Cerebellar nuclear complex (tissue), 1 donor: Measurements from ENCODE around the gene MKNK1.

Experiments
- DNase-seq, 2 experiments: peaks; one replicate each; lab custom pipeline; 2025; lab: John Stamatoyannopoulos, UW

MKNK1 gene

DNA sequence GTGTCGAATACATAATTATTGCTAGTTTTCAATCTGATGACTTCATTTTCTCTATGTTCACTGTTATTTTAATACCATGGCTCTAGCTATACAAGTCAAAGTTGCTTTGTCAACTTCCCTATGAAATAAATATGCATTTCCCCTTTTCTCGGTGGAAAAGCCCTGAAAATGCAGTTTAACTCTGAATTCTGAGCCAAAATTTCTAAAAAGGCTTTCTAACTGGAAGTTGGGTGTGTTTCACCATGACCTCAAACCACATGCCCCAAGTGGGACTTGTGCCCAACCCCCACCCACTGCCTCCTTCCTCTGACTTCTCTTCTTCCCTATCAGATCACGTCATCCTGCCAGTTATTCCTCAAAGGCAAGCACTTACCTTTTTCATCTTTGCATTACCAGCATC lies 8.9 kb downstream of the MKNK1 start:
- no peak for DNase-seq

DNA sequence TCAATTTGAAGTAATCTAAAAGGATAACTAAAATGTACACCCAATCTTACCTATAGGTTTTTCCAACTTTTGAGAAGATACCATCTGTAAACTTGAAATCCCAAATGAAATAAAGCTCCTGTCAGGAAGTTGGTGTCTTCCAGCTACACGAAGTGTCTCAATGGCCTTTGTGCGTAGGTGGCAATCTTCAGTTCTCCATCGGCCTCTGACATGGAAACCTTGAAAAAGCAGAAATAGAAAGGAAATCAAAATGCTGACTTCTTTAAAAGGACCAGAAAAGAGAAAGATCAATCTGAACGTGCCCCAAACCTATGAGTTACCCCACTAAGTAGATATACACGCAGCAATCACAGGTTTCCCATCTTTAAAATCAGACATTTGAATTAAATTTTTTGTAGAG lies 10.0 kb downstream of the MKNK1 start:
- DNase-seq = no peak

DNA sequence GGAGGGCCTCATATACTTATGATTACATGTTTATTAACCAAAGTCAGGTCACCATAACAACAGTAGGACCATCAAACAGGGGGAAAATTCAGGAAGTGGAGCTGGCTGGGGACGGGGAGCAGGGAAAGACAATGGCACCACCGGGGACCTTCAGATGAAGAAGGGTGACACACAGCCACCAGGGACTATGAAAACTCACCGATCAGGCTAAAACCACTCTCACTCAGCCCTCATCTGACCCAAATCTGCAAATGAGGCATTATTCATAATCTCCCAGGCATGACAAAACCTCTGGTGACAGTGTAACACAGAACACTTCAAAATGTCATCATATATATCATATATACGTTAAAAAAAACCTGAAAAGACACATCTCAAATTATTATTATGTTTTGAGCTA lies 11.2 kb downstream of the MKNK1 start:
- DNase-seq = no peak

DNA sequence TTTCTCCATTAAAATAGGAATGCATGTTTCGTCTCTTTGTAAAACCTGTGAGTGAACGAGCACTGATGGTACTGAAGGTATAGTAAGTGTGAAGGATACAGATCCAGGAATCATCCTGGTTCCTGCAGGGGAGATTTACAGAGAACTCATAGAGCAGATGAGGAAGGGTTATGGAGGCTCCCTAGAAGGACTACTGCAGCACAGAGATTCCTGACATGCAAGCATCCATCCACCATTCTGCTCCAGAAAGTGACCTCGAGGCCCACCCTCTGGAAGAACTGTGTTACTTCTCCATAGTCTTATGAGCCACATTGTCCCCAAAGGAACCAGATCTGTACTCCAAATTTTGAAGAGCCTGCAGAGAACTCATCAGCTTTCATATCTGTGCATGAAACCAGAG lies 14.5 kb downstream of the MKNK1 start:
- no peak for DNase-seq

DNA sequence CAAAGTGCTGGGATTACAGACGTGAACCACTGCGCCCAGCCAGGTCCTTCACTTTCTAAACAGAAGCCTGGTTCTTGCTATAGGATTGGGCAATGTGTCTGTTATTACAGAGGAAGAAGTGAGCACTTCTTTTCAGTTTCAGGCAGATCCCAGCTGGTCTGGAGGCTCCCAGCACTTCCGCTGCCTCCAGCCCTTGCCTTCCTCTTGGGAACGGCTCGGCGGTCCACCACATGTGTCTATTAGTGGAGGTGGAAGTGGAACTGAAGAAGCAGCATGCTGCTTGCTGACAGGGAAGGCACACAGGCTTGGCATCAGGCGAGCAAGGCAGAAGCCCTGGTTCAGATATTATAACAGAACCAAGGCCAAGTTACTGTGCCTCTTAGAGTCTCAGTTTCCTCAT lies 17.0 kb downstream of the MKNK1 start:
- DNase-seq = no peak

DNA sequence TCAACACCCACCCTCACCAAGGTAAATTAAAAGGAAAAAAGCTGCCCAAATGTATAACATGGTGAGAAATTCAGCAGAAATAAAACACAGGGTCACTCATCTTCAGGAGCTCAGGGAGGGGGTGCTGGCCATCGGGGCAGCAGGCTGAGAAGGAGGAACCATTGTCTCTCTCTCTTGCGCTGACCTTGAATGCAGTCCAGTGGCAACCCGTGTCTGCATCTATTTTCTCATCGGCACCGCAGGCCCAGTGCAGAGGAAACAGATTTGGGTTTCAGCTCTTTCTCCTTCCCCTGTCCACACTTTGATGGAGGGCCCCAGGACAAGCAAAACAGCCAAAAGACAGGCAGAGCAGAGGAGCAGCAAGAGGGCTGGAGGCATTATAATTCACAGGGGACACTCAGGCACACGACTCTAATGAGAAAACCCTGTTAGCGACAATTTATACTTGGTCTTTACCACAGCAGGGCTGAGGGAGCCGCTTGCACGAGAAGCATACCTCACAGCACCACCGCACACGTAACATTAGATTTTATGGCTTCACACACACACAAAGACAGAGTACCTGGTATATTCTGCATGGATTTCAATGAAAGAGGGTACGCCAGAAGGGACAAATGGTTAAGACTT lies 18.6 kb downstream of the MKNK1 start:
- no peak for DNase-seq

DNA sequence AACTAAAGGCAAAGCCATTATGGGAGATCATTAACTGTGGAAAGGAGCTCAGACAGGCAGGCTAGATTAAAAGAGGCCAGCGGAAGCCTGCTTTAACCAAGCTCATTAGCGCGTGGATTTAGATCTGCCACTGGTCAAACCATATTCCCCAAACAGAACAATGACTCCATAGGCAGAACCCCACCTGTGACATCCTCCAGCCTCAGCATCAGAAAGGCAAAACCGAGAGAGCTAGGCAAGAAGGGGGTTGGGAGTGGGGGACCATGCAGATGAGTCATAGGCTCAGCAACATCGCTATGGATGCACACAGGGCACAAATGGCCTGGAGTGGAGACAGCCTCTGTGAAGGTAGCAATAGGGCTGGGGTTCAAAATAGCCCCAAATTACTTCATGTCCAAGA lies 20.6 kb downstream of the MKNK1 start:
- no peak for DNase-seq

DNA sequence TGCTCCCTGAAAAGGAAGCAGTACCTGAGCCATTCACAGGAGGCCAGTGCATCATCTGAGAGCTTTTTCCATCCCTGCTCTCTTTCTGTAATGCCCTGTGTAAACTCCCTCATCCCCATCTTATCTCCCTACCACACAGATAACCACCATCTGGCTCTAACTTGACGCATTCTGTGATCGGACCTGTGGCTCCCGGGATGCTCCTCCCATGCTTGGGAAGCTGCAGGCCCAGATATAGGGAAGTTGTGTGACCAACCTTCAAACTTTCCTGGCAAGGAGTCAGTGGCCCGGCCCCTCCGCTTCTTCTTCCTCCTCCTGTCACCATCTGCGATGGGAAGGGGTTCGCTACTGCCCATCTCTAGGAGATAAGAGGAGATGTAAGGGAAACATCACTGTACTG lies 21.1 kb downstream of the MKNK1 start:
- DNase-seq = no peak

DNA sequence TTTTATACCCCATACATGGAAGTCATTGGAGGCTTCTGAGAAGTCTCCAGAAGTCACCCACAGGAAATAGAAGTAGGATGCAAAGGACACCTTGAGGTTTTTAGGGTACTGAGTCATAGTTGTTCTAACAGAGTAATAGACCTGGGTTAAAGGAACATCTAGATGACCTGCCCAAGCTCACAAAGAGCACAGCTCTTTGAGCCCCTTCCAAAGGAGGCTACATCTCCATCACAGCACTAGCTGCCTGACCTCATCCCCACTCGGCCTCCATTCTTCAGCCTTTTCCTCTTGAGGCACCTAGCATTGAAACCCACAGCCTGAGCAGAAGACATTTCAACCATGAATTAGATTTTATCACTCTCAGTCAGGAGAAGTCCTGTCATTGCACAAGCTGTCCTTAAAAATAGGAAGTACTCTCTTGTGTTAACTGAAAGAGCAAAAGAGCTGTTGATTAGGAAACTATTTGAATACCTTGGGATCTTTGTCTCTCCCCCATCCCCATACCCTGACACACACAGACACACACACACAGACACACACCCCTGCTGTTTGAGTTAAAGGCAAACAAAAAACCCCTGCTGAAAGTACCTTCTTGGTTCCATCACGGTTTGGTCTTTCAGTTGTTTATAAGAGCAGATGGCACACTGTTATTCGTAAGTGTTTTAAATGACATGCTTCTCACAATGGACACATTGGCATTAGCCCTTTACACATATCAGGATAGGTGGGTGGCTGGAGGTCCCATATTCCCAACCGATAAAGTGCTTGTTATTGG lies 22.2 kb downstream of the MKNK1 start:
- DNase-seq = no peak

DNA sequence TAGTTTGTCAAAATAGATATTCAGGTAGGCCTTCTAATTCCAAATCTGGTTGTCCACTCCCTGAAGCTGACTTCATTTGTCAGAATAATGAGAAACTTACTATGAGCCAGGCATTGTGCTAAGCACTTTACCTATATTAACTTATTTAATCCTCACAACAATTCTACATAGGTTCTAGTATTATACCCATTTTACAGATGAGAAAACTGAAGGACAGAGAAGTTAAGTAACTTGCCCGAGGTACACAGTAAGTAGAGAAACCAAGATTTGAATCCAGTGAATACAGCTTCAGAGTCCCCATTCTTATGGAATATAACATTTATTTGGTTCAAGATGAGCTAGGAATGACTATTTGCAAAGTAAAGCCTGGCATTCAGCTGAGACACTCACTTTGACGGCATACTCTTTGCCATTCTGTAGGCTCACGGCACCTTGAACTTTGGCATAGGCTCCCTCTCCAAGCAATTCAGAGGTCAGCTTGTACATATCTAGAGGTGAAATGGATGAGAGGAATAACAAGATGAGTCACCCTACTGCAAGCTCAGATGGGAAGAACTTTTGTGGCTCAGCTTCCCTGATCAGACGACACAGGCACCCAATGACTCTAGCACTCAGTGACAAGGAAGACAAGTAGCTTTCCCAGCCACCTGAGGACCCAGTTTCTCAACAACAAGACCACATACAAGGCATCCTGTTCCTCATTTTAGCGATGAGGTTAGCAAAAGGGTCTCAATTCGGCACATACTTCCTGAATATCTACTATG lies 23.7 kb downstream of the MKNK1 start:
- no peak for DNase-seq

DNA sequence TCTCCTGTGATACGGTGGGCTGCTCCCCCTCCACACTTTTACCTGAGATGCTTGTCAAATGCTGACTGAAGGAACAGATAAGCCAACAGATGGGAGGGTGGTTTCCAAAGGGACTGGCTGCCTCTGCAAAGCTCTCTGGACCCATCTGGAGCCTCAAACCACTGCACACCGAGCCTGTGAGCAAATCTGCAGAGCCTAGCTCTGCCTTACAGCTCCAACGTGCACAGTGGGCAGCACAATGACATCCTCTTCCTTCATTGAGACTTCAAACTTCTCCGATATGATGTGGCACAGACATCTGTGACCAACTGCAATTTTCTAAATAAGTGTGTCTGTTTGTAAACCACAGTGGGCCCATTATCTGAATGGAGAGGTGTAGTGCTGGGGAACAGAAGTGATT lies 26.4 kb downstream of the MKNK1 start:
- no peak for DNase-seq

DNA sequence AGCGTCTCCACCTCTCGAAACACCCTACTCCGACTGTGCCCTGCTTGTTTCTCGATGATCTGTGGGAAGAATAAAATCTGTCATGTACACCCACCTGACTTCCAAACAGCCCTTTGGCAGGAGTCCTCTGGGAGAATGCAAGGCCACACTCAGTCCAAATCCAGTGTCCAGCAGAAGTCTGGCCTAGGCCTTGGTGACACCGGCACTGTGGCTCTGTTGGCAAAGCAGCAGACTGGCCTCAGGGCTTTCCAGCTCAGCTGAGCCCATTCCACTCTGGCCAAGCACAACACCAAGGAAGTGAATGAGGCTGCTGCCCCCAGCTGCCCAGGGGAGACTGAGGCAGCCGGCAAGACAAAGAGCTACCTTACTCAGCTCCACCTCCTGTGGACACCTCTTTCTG lies 27.5 kb downstream of the MKNK1 start:
- DNase-seq = no peak

DNA sequence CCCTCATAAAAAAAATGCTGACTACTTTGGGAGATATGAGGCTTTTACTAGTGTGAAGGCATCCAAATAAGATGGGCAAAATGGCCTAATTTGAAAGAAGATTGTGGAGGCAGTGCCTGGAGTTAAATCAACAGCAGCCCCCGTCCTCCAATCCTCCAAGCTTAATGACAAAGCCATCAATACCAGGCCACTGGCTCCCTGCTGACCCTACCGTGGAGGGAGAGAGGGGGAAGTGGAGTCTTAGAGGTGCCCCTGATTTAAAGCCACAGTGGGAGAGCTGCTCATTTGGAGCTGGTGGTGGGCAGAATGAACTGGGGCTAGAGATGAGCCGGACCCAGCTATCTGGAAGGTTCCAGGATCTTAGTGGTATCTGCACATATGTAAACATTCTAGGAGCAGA lies 28.3 kb downstream of the MKNK1 start:
- no peak for DNase-seq

DNA sequence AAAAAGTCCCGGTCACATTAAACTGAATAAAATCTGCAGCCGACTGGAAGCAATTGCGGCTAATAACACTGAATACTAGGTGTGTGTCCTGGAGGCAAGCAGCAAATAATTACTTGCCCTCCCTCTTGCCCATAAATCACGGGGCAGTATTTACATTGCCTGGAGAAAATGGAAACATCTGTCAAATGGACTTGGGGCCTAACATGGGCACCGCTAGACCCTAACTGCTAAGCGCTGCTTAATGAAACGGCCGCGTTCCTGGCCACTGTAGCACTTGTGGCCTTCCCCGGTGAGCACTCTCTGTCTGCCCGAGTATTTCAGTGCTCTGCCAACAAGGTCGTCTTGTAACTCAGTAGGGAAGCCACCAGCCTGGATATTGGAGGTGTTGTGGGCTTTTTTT lies 28.8 kb downstream of the MKNK1 start:
- no peak for DNase-seq

DNA sequence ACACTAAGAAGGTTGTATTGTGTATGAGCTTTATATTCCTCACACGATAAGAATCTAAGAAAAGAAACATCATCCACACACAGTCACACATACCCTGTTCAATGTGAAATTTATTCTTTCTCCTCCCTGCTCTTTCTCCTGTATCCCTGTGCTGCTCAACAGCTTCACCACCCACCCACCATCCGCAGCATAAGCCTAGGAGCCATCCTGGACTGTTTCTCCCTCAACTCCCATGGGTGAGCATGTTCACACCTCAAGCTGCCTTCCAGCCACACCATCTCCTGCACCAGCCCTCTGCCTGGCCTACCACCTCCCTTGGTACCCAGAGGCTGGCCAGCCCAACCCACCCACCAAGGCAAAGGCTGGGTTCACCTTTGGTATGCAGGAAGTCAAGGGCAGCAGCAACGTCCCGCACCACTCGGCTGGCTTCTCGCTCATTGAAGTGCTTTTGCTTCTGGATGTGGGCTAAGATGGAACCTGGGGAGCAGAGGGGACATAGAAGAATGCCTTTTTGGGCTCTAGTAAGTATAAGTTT lies 32.3 kb downstream of the MKNK1 start:
- no peak for DNase-seq

DNA sequence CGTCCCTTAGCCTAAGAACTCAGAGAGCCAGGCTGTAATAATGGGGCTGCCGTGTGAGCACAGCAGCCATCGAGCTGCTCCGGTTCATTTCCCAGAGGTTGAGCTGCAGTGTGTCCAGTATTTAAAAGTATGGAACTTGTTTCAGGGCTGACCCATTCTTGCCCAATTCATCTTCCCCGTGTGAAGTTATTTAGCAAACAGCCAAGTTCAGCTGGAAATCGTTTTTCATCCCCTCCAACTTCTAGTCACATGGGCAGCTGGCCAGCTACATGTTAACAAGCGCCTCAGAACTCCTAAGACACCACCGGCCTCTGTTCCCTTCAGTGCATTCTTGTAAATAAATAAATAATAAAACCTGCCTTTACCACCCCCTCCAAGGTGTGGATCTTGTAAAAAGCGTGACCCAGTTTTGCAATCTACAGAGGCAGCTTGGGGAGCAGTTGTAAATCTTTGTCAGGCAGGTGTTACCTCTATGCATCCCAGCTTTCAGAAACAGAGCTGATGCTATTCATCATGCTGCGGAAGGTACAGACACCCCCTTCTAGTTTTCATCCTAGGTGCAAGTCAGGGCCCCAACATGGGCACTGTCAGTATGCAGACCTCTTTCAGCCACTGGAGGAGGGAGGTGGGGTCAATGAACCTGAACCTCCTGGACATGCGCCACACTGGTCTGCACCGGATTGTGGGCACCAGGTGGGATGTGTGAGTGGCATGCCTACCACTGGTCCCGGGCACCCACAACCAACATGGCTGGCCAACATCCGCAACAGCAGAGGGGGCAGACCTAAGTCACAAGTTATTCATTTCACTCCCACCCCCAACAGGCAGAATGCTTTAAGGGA lies 34.0 kb downstream of the MKNK1 start:
- no peak for DNase-seq

DNA sequence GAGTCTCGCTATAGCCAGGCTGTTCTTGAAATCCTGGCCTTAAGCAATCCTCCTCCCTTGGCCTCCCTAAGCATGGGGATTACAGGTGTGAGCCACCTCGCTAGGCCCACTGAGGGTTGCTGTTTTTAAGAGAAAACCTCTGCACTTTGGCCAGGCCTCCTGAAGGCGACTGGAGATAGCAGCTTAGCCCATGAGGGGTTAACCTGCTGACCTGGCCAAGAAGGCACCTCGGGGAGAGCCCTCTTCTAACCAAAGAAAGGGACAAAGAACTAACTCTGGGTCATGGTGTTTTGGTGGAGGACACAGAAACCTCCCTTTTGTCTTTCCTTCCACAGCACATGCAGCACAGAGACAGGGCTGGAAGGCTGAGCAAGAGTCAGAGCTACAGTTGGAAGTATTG lies 35.0 kb downstream of the MKNK1 start:
- no peak for DNase-seq

DNA sequence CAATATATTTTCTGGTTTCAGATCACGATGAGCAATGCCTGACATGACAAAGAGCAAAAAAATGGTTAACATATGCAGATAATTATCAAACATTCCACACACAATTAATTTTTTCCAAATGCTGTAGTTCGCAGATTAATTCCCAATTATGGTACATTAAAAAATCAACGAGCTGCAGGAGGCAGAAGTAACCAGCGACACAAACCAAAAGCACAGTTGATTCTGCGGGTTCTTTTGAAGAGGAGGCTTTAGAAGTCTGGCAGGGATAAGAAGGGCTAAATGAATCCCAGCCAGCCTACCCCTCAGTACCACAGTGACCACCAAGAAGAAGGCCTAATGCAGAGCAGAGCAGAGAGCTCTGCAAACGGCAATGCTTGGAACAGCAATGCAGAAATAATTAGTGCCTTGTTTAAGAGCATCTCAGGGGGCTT lies 35.6 kb downstream of the MKNK1 start:
- no peak for DNase-seq

DNA sequence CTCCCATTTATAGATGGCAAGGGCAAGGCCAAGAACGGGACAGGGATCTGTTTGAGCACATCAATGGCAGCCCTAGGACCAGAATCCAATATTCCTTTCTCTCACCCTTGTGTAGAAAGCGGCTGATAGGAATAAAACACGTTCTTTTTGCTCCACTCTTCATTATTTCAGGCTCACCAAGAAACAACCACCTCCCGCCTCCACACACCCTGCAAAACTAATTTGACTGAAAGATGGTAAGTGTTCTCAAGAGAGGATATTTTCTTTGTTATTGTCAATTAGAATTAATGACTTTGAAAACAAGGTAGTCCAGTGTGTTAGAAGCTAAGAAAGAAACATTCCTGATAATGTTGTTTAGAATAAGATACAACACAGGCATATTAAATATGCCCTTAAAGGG lies 40.7 kb downstream of the MKNK1 start:
- DNase-seq = no peak

DNA sequence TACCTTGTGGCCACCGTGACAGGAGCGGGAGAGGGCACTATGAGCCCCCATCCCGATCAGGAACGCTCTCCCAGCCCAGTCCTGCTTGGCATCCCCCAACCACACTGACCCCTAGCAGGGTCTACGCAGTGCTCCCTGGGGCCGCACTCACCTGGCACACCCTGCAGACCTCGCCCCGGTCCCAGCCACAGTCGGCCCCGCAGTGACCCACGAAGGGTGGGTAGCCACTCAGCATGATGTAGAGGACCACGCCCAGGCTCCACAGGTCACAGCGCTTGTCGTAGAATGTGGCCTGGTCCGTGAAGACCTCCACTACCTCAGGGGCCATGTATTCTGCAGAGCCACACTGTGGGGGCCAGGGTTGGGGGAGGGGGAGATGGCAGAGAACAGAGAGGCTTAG lies 41.6 kb downstream of the MKNK1 start:
- DNase-seq = no peak

DNA sequence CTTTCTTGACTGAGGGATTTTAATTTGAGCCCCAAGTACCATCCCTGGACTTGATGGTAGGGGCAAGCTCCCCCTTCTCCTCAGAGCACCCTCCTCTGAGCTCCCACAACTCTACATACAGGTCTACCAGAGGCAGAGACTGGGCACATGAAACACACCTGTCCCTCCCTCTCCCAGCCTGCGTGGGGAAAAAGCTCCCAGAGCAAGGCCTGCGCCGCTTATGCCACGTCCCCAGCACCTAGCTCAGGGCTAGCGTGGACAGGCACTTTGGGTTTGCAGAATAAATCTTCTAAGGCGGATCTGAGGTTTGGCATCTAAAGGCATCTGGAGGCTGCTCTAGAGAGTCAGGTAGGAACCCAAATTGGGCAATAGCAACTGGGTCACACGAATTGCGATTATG lies 45.1 kb downstream of the MKNK1 start:
- no peak for DNase-seq
